Stimulated activated naive CD8-positive, alpha-beta T cell treated with anti-CD3 and anti-CD28 coated beads, Interleukin-15, amount 100 ng/mL, for 72 hours (primary cell): ENCODE measurements around the gene PTPRG.
"Not testable (repeated sequence)": the region's sequence is repeated elsewhere in the genome, so short reads cannot be mapped to it uniquely, and the experiment has no call there.

Source experiments
- ATAC-seq: fragments of 150-1000 bp; cut with Tn5 transposase; 2 replicates; pipeline ENCODE4 v1.10.0; 2021; ENCODE audit warnings: mild to moderate bottlenecking, moderate library complexity
- DNase-seq, 2 donors: peaks; one replicate each; pipeline ENCODE4 v3.0.0; 2021 to 2022
- H3K27ac Mint-ChIP-seq, 2 donors: one replicate each; pipeline ENCODE4 v1.8.0; 2022; ENCODE audit warnings: mild to moderate bottlenecking in 2 of 2, mixed read lengths in 2 of 2, moderate library complexity in 2 of 2
- H3K27me3 Mint-ChIP-seq: one replicate; pipeline ENCODE4 v1.8.0; 2022; ENCODE audit warnings: mixed read lengths
- H3K4me1 Mint-ChIP-seq: one replicate; pipeline ENCODE4 v1.8.0; 2022; ENCODE audit warnings: mild to moderate bottlenecking, mixed read lengths
- H3K4me3 Mint-ChIP-seq, 2 donors: one replicate each; pipeline ENCODE4 v1.8.0; 2022; ENCODE audit warnings: mild to moderate bottlenecking in 2 of 2, mixed read lengths in 2 of 2, moderate library complexity in 1 of 2
- H3K9me3 Mint-ChIP-seq, 2 donors: one replicate each; pipeline ENCODE4 v1.8.0; 2022; ENCODE audit warnings: mixed read lengths in 2 of 2

Gene PTPRG

GRCh38 chr3:62028236-62028635 lies 466.9 kb downstream of the PTPRG start:
- Mint-ChIP-seq H3K4me1 (no peaks in the 10 kb centered on the region), H3K27ac (no peak overlapping the region), H3K4me3 (no peak overlapping the region), H3K9me3 (no peaks in the 10 kb centered on the region), H3K27me3 (no peaks in the 10 kb centered on the region)
- DNase-seq (no peak), ATAC-seq (no peak)

GRCh38 chr3:62032738-62033137 lies 471.4 kb downstream of the PTPRG start:
- Mint-ChIP-seq H3K27ac (no peak overlapping the region), H3K4me1 (no peaks in the 10 kb centered on the region), H3K27me3 (no peaks in the 10 kb centered on the region), H3K9me3 (no peaks in the 10 kb centered on the region), H3K4me3 (no peak overlapping the region)
- ATAC-seq (no peak), DNase-seq (no peak)

GRCh38 chr3:62035402-62036057 lies 474.2 kb downstream of the PTPRG start:
- Mint-ChIP-seq H3K9me3 (no peaks in the 10 kb centered on the region), H3K4me3 (no peak overlapping the region), H3K27me3 (no peaks in the 10 kb centered on the region), H3K27ac (no peak overlapping the region), H3K4me1 (no peaks in the 10 kb centered on the region)
- no peak for ATAC-seq
- DNase-seq, result no peak

GRCh38 chr3:62036726-62037125 lies 475.4 kb downstream of the PTPRG start:
- no peak overlapping the region for H3K27ac Mint-ChIP-seq
- no peak for ATAC-seq

GRCh38 chr3:62038798-62039197 lies 477.4 kb downstream of the PTPRG start:
- H3K27me3 Mint-ChIP-seq, H3K27ac Mint-ChIP-seq, DNase-seq, ATAC-seq, H3K4me3 Mint-ChIP-seq, H3K4me1 Mint-ChIP-seq, H3K9me3 Mint-ChIP-seq: not testable (repeated sequence)

More at GRCh38 chr3:62036726-62037125, 475.4 kb downstream of the PTPRG start:
- Mint-ChIP-seq H3K4me1 (no peaks in the 10 kb centered on the region), H3K4me3 (no peak overlapping the region), H3K9me3 (no peaks in the 10 kb centered on the region), H3K27me3 (no peaks in the 10 kb centered on the region)
- DNase-seq, result no peak

GRCh38 chr3:62039586-62039985 lies 478.2 kb downstream of the PTPRG start:
- Mint-ChIP-seq H3K27ac (no peak overlapping the region), H3K9me3 (no peaks in the 10 kb centered on the region), H3K4me3 (no peak overlapping the region), H3K4me1 (no peaks in the 10 kb centered on the region), H3K27me3 (no peaks in the 10 kb centered on the region)
- ATAC-seq (no peak), DNase-seq (no peak)

- Mint-ChIP-seq H3K27me3 (no peaks in the 10 kb centered on the region), H3K4me1 (no peaks in the 10 kb centered on the region), H3K27ac (no peak overlapping the region), H3K9me3 (no peaks in the 10 kb centered on the region), H3K4me3 (no peak overlapping the region)
- ATAC-seq (no peak), DNase-seq (no peak)
Observed at GRCh38 chr3:62041681-62042080, 480.3 kb downstream of the PTPRG start.

GRCh38 chr3:62044874-62045411 lies 483.6 kb downstream of the PTPRG start:
- ATAC-seq (no peak), DNase-seq (no peak)
- H3K27me3 Mint-ChIP-seq, result peaks cover 7% of the 10 kb centered on the region
- no peak overlapping the region for H3K27ac Mint-ChIP-seq
- H3K4me1 Mint-ChIP-seq, result no peaks in the 10 kb centered on the region
- no peaks in the 10 kb centered on the region for H3K9me3 Mint-ChIP-seq
- H3K4me3 Mint-ChIP-seq, result no peak overlapping the region

- peaks cover 7% of the 10 kb centered on the region for H3K27me3 Mint-ChIP-seq
Observed at GRCh38 chr3:62046326-62046725, 485.0 kb downstream of the PTPRG start.

GRCh38 chr3:62048577-62048976 lies 487.2 kb downstream of the PTPRG start:
- ATAC-seq, result no peak
- Mint-ChIP-seq H3K9me3 (no peaks in the 10 kb centered on the region), H3K27me3 (peaks cover 7% of the 10 kb centered on the region), H3K4me3 (no peak overlapping the region), H3K27ac (no peak overlapping the region), H3K4me1 (no peaks in the 10 kb centered on the region)
- DNase-seq, result no peak

More at GRCh38 chr3:62046326-62046725, 485.0 kb downstream of the PTPRG start:
- DNase-seq (no peak), ATAC-seq (no peak)
- Mint-ChIP-seq H3K4me3 (no peak overlapping the region), H3K4me1 (no peaks in the 10 kb centered on the region), H3K27ac (no peak overlapping the region), H3K9me3 (no peaks in the 10 kb centered on the region)

- Mint-ChIP-seq H3K27me3 (peaks cover 7% of the 10 kb centered on the region), H3K4me3 (no peak overlapping the region)
- no peak for DNase-seq
Observed at GRCh38 chr3:62049033-62049432, 487.7 kb downstream of the PTPRG start.

GRCh38 chr3:62051506-62051905 lies 490.1 kb downstream of the PTPRG start:
- DNase-seq (no peak), ATAC-seq (no peak)
- Mint-ChIP-seq H3K27ac (no peak overlapping the region), H3K9me3 (no peaks in the 10 kb centered on the region), H3K4me1 (no peaks in the 10 kb centered on the region), H3K4me3 (no peak overlapping the region), H3K27me3 (peaks cover 14% of the 10 kb centered on the region)

More at GRCh38 chr3:62049033-62049432, 487.7 kb downstream of the PTPRG start:
- Mint-ChIP-seq H3K4me1 (no peaks in the 10 kb centered on the region), H3K9me3 (no peaks in the 10 kb centered on the region), H3K27ac (no peak overlapping the region)
- no peak for ATAC-seq

- H3K4me3 Mint-ChIP-seq, result no peak overlapping the region
- H3K9me3 Mint-ChIP-seq, result no peaks in the 10 kb centered on the region
- H3K4me1 Mint-ChIP-seq, result no peaks in the 10 kb centered on the region
Observed at GRCh38 chr3:62052331-62052730, 491.0 kb downstream of the PTPRG start.

GRCh38 chr3:62056658-62057057 lies 495.3 kb downstream of the PTPRG start:
- H3K4me1 Mint-ChIP-seq, result no peaks in the 10 kb centered on the region
- no peak overlapping the region for H3K27ac Mint-ChIP-seq
- no peak for DNase-seq
- no peak overlapping the region for H3K4me3 Mint-ChIP-seq
- no peaks in the 10 kb centered on the region for H3K9me3 Mint-ChIP-seq
- H3K27me3 Mint-ChIP-seq, result peaks cover 7% of the 10 kb centered on the region
- ATAC-seq, result no peak

More at GRCh38 chr3:62052331-62052730, 491.0 kb downstream of the PTPRG start:
- ATAC-seq (no peak), DNase-seq (no peak)
- Mint-ChIP-seq H3K27ac (no peak overlapping the region), H3K27me3 (peaks cover 14% of the 10 kb centered on the region)

- no peak overlapping the region for H3K4me3 Mint-ChIP-seq
- no peak overlapping the region for H3K27ac Mint-ChIP-seq
- peaks cover 7% of the 10 kb centered on the region for H3K27me3 Mint-ChIP-seq
- ATAC-seq (no peak), DNase-seq (no peak)
- no peaks in the 10 kb centered on the region for H3K9me3 Mint-ChIP-seq
- no peaks in the 10 kb centered on the region for H3K4me1 Mint-ChIP-seq
Observed at GRCh38 chr3:62057339-62058047, 496.1 kb downstream of the PTPRG start.

- ATAC-seq (no peak), DNase-seq (no peak)
- no peaks in the 10 kb centered on the region for H3K4me1 Mint-ChIP-seq
- H3K4me3 Mint-ChIP-seq, result no peak overlapping the region
- H3K27me3 Mint-ChIP-seq, result no peaks in the 10 kb centered on the region
- H3K27ac Mint-ChIP-seq, result no peak overlapping the region
- no peaks in the 10 kb centered on the region for H3K9me3 Mint-ChIP-seq
Observed at GRCh38 chr3:62065985-62066693, 504.8 kb downstream of the PTPRG start.
